Airway epithelial cell (primary cell): Measurements from ENCODE around the gene KCTD2. TPM values are rescaled to one million over a fixed set of nuclear protein-coding genes. Genes with fewer than 3 reads are reported as not detected.

Experiments used
- total RNA-seq: library from RNA; depleted of rRNA; stranded (reverse); fragments of >200 nt; gene quantifications from 2 replicates; pipeline ENCODE4 v1.2.3, GENCODE V29; 2015

Gene KCTD2
- total RNA-seq, result 11.7 and 13.5 TPM in 2 replicates

GRCh38 chr17:75046407-75047289, at the start of gene KCTD2, which contains the start of gene ATP5PD:
Gene KCTD2, plus strand, starts transcription at chr17:75047225. Its CDS starts 26 bp downstream, at chr17:75047251.
Gene ATP5PD, minus strand, starts transcription at chr17:75046969. Its CDS starts 4,319 bp downstream, at chr17:75042650.

GRCh38 chr17:75012346-75013091, 34.5 kb upstream of the KCTD2 start, which contains the start of gene MRPL58:
Gene MRPL58, plus strand, starts transcription at chr17:75012670. Its CDS starts 17 bp downstream, at chr17:75012687.

GRCh38 chr17:75087558-75088453, 40.8 kb downstream of the KCTD2 start, which contains the start of gene SLC16A5:
Gene SLC16A5, plus strand, starts transcription at chr17:75087954. Its CDS starts 5,683 bp downstream, at chr17:75093637.

GRCh38 chr17:75109407-75110233, 62.6 kb downstream of the KCTD2 start, which contains the start of gene ARMC7:
Gene ARMC7, plus strand, starts transcription at chr17:75109969. Its CDS starts 320 bp downstream, at chr17:75110289.

Other genes starting within 250 kb of the KCTD2 start
- not detected in 2 replicates for gene GRIN2C, start 187.3 kb upstream of the KCTD2 start, total RNA-seq
- 48.2 and 57.8 TPM in 2 replicates for gene FDXR, start 174.2 kb upstream of the KCTD2 start, total RNA-seq
- gene FADS6, start 153.6 kb upstream of the KCTD2 start, total RNA-seq, result 0.74 and 0.85 TPM in 2 replicates
- gene USH1G, start 124.0 kb upstream of the KCTD2 start, total RNA-seq, result 5.2 and 5.6 TPM in 2 replicates
- gene OTOP2, start 123.0 kb upstream of the KCTD2 start, total RNA-seq, result 0.42 and 0.79 TPM in 2 replicates
- 0.14 and 0.56 TPM in 2 replicates for gene OTOP3, start 111.3 kb upstream of the KCTD2 start, total RNA-seq
- 3.8 and 9.2 TPM in 2 replicates for gene HID1, start 74.5 kb upstream of the KCTD2 start, total RNA-seq
- gene CDR2L, start 59.6 kb upstream of the KCTD2 start, total RNA-seq, result 19.4 and 27.5 TPM in 2 replicates
- gene MRPL58, start 34.6 kb upstream of the KCTD2 start, total RNA-seq, result 80.0 and 116 TPM in 2 replicates
- 301 and 458 TPM in 2 replicates for gene ATP5PD, start 256 bp upstream of the KCTD2 start, total RNA-seq
- 8.5 and 13.2 TPM in 2 replicates for gene SLC16A5, start 40.7 kb downstream of the KCTD2 start, total RNA-seq
- gene ARMC7, start 62.7 kb downstream of the KCTD2 start, total RNA-seq, result 4.4 and 4.6 TPM in 2 replicates
- gene NT5C, start 84.5 kb downstream of the KCTD2 start, total RNA-seq, result 93.8 and 111 TPM in 2 replicates
- 434 and 467 TPM in 2 replicates for gene JPT1, start 107.3 kb downstream of the KCTD2 start, total RNA-seq
- 107 TPM in 2 replicates for gene SUMO2, start 135.7 kb downstream of the KCTD2 start, total RNA-seq
- 19.4 and 37.3 TPM in 2 replicates for gene NUP85, start 158.5 kb downstream of the KCTD2 start, total RNA-seq
- 14.4 and 21.2 TPM in 2 replicates for gene GGA3, start 214.4 kb downstream of the KCTD2 start, total RNA-seq
- 72.1 and 75.1 TPM in 2 replicates for gene MRPS7, start 214.7 kb downstream of the KCTD2 start, total RNA-seq
- 23.2 and 32.6 TPM in 2 replicates for gene MIF4GD, start 224.0 kb downstream of the KCTD2 start, total RNA-seq
- gene SLC25A19, start 242.2 kb downstream of the KCTD2 start, total RNA-seq, result 10.1 and 12.5 TPM in 2 replicates